HFFc6 (cell line): ENCODE data around the gene CADPS2. TPM values are rescaled to one million over a fixed set of nuclear protein-coding genes. Genes with fewer than 3 reads are reported as not detected.
"Not testable (repeated sequence)": the region's sequence is repeated elsewhere in the genome, so short reads cannot be mapped to it uniquely, and the experiment has no call there.

Source experiments
- DNase-seq: peaks from one replicate; pipeline ENCODE4 v3.0.0-alpha.2; 2018
- H3K27ac Mint-ChIP-seq: 2 replicates; pipeline ENCODE4 v1.8.0; 2020; ENCODE audit warnings: mild to moderate bottlenecking, mixed read lengths
- H3K27me3 Mint-ChIP-seq: 2 replicates; pipeline ENCODE4 v1.8.0; 2021; ENCODE audit warnings: mild to moderate bottlenecking, moderate library complexity, mixed read lengths; ENCODE audit not compliant: insufficient read depth
- H3K36me3 Mint-ChIP-seq: 2 replicates; pipeline ENCODE4 v1.8.0; 2021; ENCODE audit warnings: low read depth, mixed read lengths
- H3K4me1 Mint-ChIP-seq: 2 replicates; pipeline ENCODE4 v1.8.0; 2020; ENCODE audit warnings: low read depth, mixed read lengths
- H3K4me3 Mint-ChIP-seq: 2 replicates; pipeline ENCODE4 v1.8.0; 2020; ENCODE audit warnings: mild to moderate bottlenecking, moderate library complexity, mixed read lengths
- H3K9me3 Mint-ChIP-seq: 2 replicates; pipeline ENCODE4 v1.8.0; 2020; ENCODE audit warnings: mild to moderate bottlenecking, mixed read lengths
- CTCF ChIP-seq: fragments of 200-600 bp; sonication (generic); IDR thresholded peaks from 2 replicates; pipeline ENCODE4 v1.5.0; 2021; ENCODE audit warnings: antibody characterized with exemption, mild to moderate bottlenecking
- total RNA-seq, 6 experiments: library from RNA; stranded (reverse); fragmentation: NEBNext Ultra II Directional; extraction: Animal tissue kit (Norgen Biotek cat#: 25700); gene quantifications; 2 replicates in 1 of 6; 3 replicates in 5 of 6; pipeline ENCODE4 v1.2.3, GENCODE V29; 2021

Gene CADPS2
- total RNA-seq, 6 experiments from 2014 or later: not detected

- no peaks in the 10 kb centered on the region for H3K36me3 Mint-ChIP-seq
- no peaks in the 10 kb centered on the region for H3K4me1 Mint-ChIP-seq
- TF ChIP-seq CTCF: no peak
- H3K27ac Mint-ChIP-seq: no peak overlapping the region
- DNase-seq: no peak
- no peaks in the 10 kb centered on the region for H3K27me3 Mint-ChIP-seq
- H3K9me3 Mint-ChIP-seq: peaks cover 15% of the 10 kb centered on the region
- no peak overlapping the region for H3K4me3 Mint-ChIP-seq
These were observed 596.8 kb downstream of the CADPS2 start for GRCh38 chr7:122289426-122289825.

GRCh38 chr7:122284608-122285007, 601.7 kb downstream of the CADPS2 start:
- H3K4me3 Mint-ChIP-seq, H3K27me3 Mint-ChIP-seq, H3K36me3 Mint-ChIP-seq, H3K4me1 Mint-ChIP-seq, H3K27ac Mint-ChIP-seq, DNase-seq: not testable (repeated sequence)
- peaks cover 10% of the 10 kb centered on the region; the same call in 1 of the 2 replicates for H3K9me3 Mint-ChIP-seq

DNA sequence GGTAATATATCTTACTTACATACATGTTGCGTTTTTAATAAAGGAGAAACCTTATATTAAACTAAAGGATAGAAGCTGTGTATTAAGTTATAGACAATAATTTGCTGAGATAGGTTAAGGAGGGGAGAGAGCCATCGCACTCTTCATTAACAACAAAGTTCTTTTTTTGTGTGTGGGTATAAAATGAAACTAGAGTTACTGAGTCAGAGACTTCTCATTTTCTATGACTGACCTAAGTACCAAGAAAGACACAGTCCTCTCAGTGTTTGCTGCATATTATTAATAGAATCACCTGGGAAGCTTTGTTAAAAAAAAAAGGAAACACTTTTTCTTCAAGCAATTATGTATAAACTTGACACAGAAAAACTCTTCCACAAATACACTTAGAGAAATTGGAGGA, 613.1 kb downstream of the CADPS2 start:
- H3K9me3 Mint-ChIP-seq: peaks cover 7% of the 10 kb centered on the region; the same call in 1 of the 2 replicates
- H3K27ac Mint-ChIP-seq: no peak overlapping the region

GRCh38 chr7:122269241-122269640, 617.0 kb downstream of the CADPS2 start:
- no peaks in the 10 kb centered on the region for H3K36me3 Mint-ChIP-seq
- H3K4me3 Mint-ChIP-seq: no peak overlapping the region
- peaks cover 10% of the 10 kb centered on the region for H3K9me3 Mint-ChIP-seq
- no peaks in the 10 kb centered on the region; the same call in 1 of the 2 replicates for H3K27me3 Mint-ChIP-seq
- DNase-seq: no peak
- no peak overlapping the region for H3K27ac Mint-ChIP-seq
- H3K4me1 Mint-ChIP-seq: no peaks in the 10 kb centered on the region
- no peak for TF ChIP-seq CTCF

More for the DNA sequence above, 613.1 kb downstream of the CADPS2 start:
- no peak for DNase-seq
- H3K27me3 Mint-ChIP-seq: no peaks in the 10 kb centered on the region
- no peaks in the 10 kb centered on the region for H3K36me3 Mint-ChIP-seq
- no peak for TF ChIP-seq CTCF
- no peak overlapping the region for H3K4me3 Mint-ChIP-seq
- no peaks in the 10 kb centered on the region for H3K4me1 Mint-ChIP-seq

Other genes starting within 250 kb of the CADPS2 start
- gene RNF133, start 187.3 kb downstream of the CADPS2 start, total RNA-seq: not detected
- gene RNF148, start 183.5 kb downstream of the CADPS2 start, total RNA-seq: not detected
- gene TAS2R16, start 109.2 kb upstream of the CADPS2 start, total RNA-seq: not detected